Ovary (tissue), 9 donors: ENCODE data around the gene PRR35. TPM values are rescaled to one million over a fixed set of nuclear protein-coding genes. Genes with fewer than 3 reads are reported as not detected.

Experiments
- DNase-seq, 5 donors: peaks; one replicate each; pipeline ENCODE4 v3.0.0-alpha.2; 2019 to 2020
- H3K27ac ChIP-seq, 2 donors: fragments of 200-600 bp; one replicate each; pipeline versions ENCODE4 v1.5.1 to v1.8.0; 2019 to 2022
- H3K27me3 ChIP-seq: fragments of 200-600 bp; one replicate; pipeline ENCODE4 v1.8.0; 2022
- H3K36me3 ChIP-seq: fragments of 200-600 bp; sonication (generic); one replicate; pipeline ENCODE4 v1.5.1; 2019
- H3K4me1 ChIP-seq: one replicate; pipeline ENCODE4 v1.8.1; 2013; ENCODE audit warnings: mild to moderate bottlenecking, moderate library complexity; ENCODE audit not compliant: insufficient read depth
- H3K4me3 ChIP-seq: fragments of 200-600 bp; sonication (generic); one replicate; pipeline ENCODE4 v1.5.1; 2017
- H3K9me3 ChIP-seq, 2 donors: fragments of 200-600 bp in 1 of 2; sonication (generic) in 1 of 2; one replicate each; pipeline versions ENCODE4 v1.5.1 to v1.8.1; 2013 to 2019; ENCODE audit warnings: mild to moderate bottlenecking in 1 of 2, moderate library complexity in 1 of 2
- CTCF ChIP-seq, 3 donors: fragments of 450-650 bp in 2 of 3; fragments of 200-600 bp in 1 of 3; IDR thresholded peaks; one replicate each; pipeline versions ENCODE4 v1.5.1 to v1.8.0; 2016 to 2022; ENCODE audit warnings: antibody characterized with exemption in 3 of 3, mild to moderate bottlenecking in 1 of 3
- EP300 ChIP-seq: sonication (generic); formaldehyde crosslinking; IDR thresholded peaks from one replicate; pipeline ENCODE4 v1.6.1; 2017; ENCODE audit warnings: antibody characterized with exemption
- POLR2A ChIP-seq: fragments of 450-650 bp; IDR thresholded peaks from one replicate; pipeline ENCODE4 v1.6.1; 2017; ENCODE audit warnings: antibody characterized with exemption, mild to moderate bottlenecking, moderate library complexity
- WGBS, 3 donors: extraction: QIAGEN DNeasy Blood & Tissue Kit in 1 of 3; methylation state at CpG; one replicate each; pipeline versions ENCODE4 v1.1.5 to v1.1.7; 2013 to 2017; 5-methylcytosine and 5-hydroxymethylcytosine counted together
- intact Hi-C, 4 donors: fragments of 100-400 bp; cut with DNase I; formaldehyde crosslinking; loops; one replicate each; pipeline versions ENCODE4 v1.11.0 to v1.15.1; 2022 to 2023
- polyA plus RNA-seq, 2 donors: library from polyadenylated mRNA; stranded (reverse); fragments of 200-250 nt in 1 of 2; fragments of 350-450 nt in 1 of 2; fragmentation: Illumina TruSeq in 1 of 2; extraction: RNeasy Lipid Tissue Mini Kit (QIAGEN cat#74804) in 1 of 2; gene quantifications; one replicate each; pipeline ENCODE4 v1.2.3, GENCODE V29; 2013 to 2014
- total RNA-seq, 7 donors: library from RNA; depleted of rRNA in 2 of 7; stranded (reverse); fragments of >200 nt in 2 of 7; fragmentation: NEBNext Ultra II Directional in 3 of 7; extraction: Animal tissue kit (Norgen Biotek cat#: 25700) in 3 of 7; gene quantifications; one replicate each; pipeline versions ENCODE4 v1.1.0 to v1.2.4, GENCODE V29; 2016 to 2023
- donor health status: DM: no; HTN: no; CAD: no; lungs with moderate emphysema.
- donor health status: DM: no; HTN: no; CAD: no.
- donor health status: Bipolar disorder and iron deficiency.
- donor health status: DM: yes; HTN: yes; CAD: no.
- donor health status: DM: no; HTN: no; CAD: no.
- donor health status: DM: yes; HTN: yes; CAD: no.

Gene PRR35
- total and polyA plus RNA-seq, 9 donors: not detected

GRCh38 chr16:559411-560203 is 587 bp upstream of the PRR35 start:
- Histone ChIP-seq H3K27ac (no peak overlapping the region), H3K36me3 (no peaks in the 10 kb centered on the region), H3K4me1 (no peaks in the 10 kb centered on the region), H3K4me3 (no peak overlapping the region), H3K9me3 (no peaks in the 10 kb centered on the region), H3K27me3 (peaks cover 3% of the 10 kb centered on the region)
- 8 to 10% (median 9%) methylated on average over 34 to 62 of the region's 62 CpGs for WGBS, 3 donors
- DNase-seq: no peak
- intact Hi-C loops: no loop called here
- TF ChIP-seq EP300: no peak
- no peak for TF ChIP-seq CTCF (IDR thresholded peaks at IDR 0.05)
- TF ChIP-seq POLR2A: no peak

GRCh38 chr16:560701-561412 is 663 bp downstream of the PRR35 start:
- intact Hi-C loops: no loop called here
- H3K4me3 ChIP-seq: no peak overlapping the region
- peaks cover 3% of the 10 kb centered on the region for H3K27me3 ChIP-seq
- DNase-seq: no peak
- TF ChIP-seq EP300 (no peak), POLR2A (no peak), CTCF (IDR thresholded peaks at IDR 0.05) (no peak)
- 17 to 40% (median 37%) methylated on average over 19 to 54 of the region's 54 CpGs for WGBS, 3 donors
- no peak overlapping the region for H3K27ac ChIP-seq
- no peaks in the 10 kb centered on the region for H3K9me3 ChIP-seq
- no peaks in the 10 kb centered on the region for H3K36me3 ChIP-seq
- H3K4me1 ChIP-seq: peaks cover 9% of the 10 kb centered on the region

DNA sequence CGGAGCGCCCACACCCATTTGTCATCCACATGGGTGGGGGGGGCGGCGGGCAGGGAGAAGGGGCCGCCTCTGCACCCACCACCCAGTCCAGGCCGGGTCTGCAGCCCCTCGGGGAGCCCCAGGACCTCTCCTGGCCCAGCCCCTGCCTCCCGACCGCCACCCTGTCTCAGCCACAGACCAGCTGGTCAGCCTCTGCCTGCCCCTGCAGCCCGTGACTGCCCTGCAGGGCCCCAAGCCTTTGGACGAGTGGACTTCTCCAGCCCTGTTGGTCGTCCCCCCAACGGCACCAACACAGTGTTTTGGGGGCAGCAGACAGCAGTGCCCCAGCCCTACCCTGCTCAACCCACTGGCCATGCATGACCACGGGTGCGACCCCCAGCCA is 1.2 kb downstream of the PRR35 start:
- TF ChIP-seq POLR2A (no peak), CTCF (IDR thresholded peaks at IDR 0.05) (no peak), EP300 (no peak)
- peaks cover 3% of the 10 kb centered on the region for H3K27me3 ChIP-seq
- intact Hi-C loops: no loop called here

GRCh38 chr16:561957-562938 is 2.1 kb downstream of the PRR35 start:
- peaks cover 20% of the 10 kb centered on the region for H3K4me1 ChIP-seq
- TF ChIP-seq CTCF (IDR thresholded peaks at IDR 0.05): no peak
- TF ChIP-seq EP300: no peak
- no peak for TF ChIP-seq POLR2A
- no peaks in the 10 kb centered on the region for H3K36me3 ChIP-seq
- no peak for DNase-seq
- peaks cover 3% of the 10 kb centered on the region for H3K27me3 ChIP-seq
- intact Hi-C loops: no loop called here
- 82 to 86% (median 86%) methylated on average over 41 to 43 of the region's 43 CpGs for WGBS, 3 donors
- H3K4me3 ChIP-seq: no peak overlapping the region
- no peaks in the 10 kb centered on the region for H3K9me3 ChIP-seq
- no peak overlapping the region for H3K27ac ChIP-seq

More for the DNA sequence above, 1.2 kb downstream of the PRR35 start:
- no peaks in the 10 kb centered on the region for H3K36me3 ChIP-seq
- H3K27ac ChIP-seq: no peak overlapping the region
- 64 to 79% (median 74%) methylated on average over 8 to 15 of the region's 15 CpGs for WGBS, 3 donors
- DNase-seq: no peak
- no peaks in the 10 kb centered on the region for H3K9me3 ChIP-seq
- H3K4me1 ChIP-seq: peaks cover 13% of the 10 kb centered on the region
- H3K4me3 ChIP-seq: no peak overlapping the region
